ENCODE measurements around the gene ACAT2. TPM values are rescaled to one million over a fixed set of nuclear protein-coding genes. Genes with fewer than 3 reads are reported as not detected.

Gene ACAT2
- total RNA-seq, 1 donor from 2014 or later = 19.4 TPM

Other genes starting within 250 kb of the ACAT2 start
- 233 and 764 TPM in 2 replicates for gene SOD2, start 68.8 kb upstream of the ACAT2 start, total RNA-seq
- 67.3 and 78.2 TPM in 2 replicates for gene WTAP, start 34.5 kb upstream of the ACAT2 start, total RNA-seq
- 183 and 204 TPM in 2 replicates for gene TCP1, start 27.6 kb downstream of the ACAT2 start, total RNA-seq
- 63.6 and 73.0 TPM in 2 replicates for gene MRPL18, start 28.4 kb downstream of the ACAT2 start, total RNA-seq
- not detected in 2 replicates for gene PNLDC1, start 38.2 kb downstream of the ACAT2 start, total RNA-seq
- gene MAS1, start 128.9 kb downstream of the ACAT2 start, total RNA-seq = not detected in 2 replicates
- 138 and 191 TPM in 2 replicates for gene IGF2R, start 207.0 kb downstream of the ACAT2 start, total RNA-seq

Data from glomerular endothelial cell (primary cell).